ENCODE data around the gene SPRY2.
A peak's percentile ranks its signal among the peaks of the same experiment; 100 is the strongest.
"Not testable (repeated sequence)": the region's sequence is repeated elsewhere in the genome, so short reads cannot be mapped to it uniquely, and the experiment has no call there.

SPRY2 gene

DNA sequence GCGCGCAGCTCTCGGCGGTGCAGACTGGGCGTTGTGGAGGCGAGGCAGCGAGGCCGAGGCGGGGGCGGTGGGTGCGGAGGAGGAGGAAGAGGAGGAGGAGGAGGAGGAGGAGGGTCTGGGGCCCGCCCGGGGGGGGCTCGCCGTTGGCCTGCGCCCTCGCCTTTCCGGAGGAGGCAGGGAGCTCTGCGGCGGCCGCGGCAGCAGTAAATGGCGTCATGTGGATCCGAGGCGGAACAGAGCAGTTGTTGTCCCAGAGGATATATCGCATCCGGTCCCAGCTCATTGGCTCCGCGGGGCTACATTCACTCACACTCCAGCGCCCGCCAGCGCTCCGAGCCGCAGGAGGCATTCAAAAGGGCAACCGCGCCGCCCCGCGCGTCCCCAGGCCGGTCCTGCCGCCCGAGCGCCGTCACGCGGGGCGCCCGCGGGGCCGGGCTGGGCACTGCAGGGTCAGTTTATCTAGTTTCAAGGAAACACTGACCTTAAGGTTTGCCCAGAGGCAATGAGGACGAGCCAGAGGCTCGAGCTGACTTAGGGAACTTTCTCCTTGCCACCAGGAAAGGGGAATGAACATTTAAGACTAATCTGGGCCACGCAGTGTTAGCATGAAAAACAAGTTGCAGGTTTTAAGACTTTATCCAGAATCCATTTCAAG is at the start of gene SPRY2:
TSS of gene SPRY2 (minus strand) at position 26 of the 655 bp plus-strand sequence. CDS start 3,421 bp downstream, outside the sequence.
- DNase-seq, result peak; percentile 60

GRCh38 chr13:80390338-80390737 is 49.4 kb upstream of the SPRY2 start:
- no peak for DNase-seq

DNA sequence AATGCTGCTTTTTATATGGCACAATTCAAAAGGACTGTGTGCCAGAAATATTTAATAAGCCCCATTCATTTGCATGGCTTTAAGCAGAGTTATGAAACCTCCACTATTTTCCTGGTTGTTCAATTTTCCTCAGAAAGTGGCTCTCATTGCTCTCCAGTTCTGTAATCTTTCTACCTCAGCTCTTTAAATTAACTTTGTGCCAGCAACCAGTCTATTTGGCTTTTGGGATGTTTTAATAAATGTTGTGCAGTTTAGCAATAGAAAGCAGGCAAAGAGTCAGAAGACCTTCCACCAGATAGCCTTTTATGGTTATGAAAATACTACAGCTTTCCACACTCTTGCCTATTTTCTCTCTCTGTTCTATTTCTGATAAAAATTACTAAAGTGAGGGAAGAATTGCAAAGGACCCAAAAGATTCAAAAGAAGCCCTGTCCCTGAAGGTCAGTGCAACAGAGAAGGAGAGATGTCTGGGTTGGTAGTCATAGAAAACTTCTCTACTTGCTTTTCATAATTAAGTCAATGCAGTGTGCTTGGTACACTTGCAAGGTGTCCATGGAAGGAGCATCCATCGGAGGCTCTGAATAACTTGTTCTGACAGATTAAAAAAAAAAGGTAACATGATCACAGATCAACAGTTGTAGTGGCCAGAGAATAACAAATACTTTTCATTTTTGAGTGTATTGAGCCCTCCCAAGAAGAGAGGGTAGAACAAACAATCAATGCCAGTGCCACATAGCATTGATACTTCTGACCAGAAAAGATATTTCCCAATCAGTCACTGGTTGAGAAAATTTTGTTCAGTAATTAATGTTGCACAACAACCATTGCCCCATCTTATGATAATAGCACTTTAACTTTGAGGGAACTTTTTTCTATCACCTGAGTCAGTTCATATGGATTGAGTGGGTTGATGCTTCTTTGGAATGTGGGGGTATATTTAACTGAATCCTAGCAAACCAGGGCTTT is 48.4 kb upstream of the SPRY2 start:
- no peak for DNase-seq

GRCh38 chr13:80388506-80388905 is 47.6 kb upstream of the SPRY2 start:
- DNase-seq, result no peak

DNA sequence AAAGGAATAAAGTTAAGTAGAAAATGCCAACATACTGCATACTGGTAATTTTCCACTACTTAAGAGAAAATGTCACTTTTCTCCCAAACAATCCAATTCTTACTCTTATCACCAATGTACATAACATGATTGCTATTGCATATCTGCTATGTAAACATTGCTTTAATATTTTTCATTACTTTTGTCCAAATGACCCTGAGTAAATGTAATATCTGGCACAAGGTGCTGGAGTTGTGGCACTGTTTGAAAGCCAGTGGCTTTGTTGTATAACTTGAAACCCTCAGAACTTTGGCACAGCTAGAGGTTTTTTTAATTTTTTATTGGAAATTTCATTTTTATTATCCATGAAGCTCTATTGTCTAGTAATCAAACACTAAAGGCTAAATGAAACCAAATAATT is 45.7 kb upstream of the SPRY2 start:
- no peak for DNase-seq

DNA sequence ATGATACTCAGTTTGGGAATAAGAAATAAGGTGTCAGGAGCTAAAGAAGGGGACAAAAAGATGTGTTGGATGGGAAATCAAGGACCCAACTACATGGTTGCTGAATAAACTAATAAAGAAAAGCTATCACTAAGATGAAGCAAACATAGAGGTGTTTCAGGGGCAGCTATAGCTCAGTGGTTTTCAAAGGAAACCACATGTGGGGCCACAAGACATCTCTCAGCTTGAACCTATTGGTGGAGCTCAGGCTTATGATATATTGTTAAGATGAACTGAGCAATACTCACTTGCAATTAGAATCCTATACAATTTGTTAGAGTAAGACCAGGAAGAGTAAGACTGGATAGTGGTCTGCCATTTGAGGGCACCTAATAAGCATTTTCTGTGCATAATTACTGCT is 45.1 kb upstream of the SPRY2 start:
- DNase-seq, result no peak

DNA sequence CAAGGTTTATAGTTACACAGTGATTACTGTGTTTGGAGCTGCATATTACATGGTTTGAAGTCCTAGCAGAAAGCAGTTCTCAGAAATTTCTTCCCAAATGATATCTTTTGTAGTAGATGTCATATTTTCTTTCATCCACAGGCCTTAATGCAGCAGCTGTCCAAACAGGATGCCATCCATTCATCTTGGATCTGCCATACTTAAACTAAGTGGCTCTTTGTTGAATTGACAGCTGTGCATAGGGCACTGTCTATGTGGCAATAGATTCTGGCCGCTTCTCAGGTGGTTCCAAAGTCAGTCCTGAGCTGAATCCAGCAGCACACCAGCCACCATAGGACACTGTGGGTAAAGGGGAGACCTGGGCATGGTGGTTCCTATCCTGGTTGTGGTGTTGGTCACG is 41.6 kb upstream of the SPRY2 start:
- no peak for DNase-seq

- no peak for DNase-seq
Measured at GRCh38 chr13:80379245-80379644, 38.3 kb upstream of the SPRY2 start.

GRCh38 chr13:80376554-80376953 is 35.6 kb upstream of the SPRY2 start:
- DNase-seq, result no peak

- DNase-seq, result no peak
Measured at GRCh38 chr13:80374901-80375300, 34.0 kb upstream of the SPRY2 start.

DNA sequence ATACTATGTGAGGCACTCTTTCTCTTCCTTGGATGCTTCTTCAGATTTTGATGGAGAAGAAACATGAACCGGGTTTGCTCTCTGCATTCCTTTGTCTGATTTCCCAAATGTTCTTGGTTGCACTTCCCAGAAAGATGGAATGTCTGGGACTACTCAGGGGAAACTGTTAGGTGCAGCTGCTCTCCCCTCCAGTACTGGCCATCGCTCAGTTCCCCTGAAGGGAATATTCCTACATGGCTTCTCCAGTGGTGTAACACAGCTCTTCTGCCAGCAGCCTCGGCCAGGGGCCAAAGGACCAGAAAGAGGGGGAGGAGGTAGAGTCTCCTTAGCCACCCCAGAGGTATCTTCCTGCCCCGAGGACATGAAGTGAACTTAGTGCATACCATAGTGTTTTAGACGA is 33.5 kb upstream of the SPRY2 start:
- no peak for DNase-seq

DNA sequence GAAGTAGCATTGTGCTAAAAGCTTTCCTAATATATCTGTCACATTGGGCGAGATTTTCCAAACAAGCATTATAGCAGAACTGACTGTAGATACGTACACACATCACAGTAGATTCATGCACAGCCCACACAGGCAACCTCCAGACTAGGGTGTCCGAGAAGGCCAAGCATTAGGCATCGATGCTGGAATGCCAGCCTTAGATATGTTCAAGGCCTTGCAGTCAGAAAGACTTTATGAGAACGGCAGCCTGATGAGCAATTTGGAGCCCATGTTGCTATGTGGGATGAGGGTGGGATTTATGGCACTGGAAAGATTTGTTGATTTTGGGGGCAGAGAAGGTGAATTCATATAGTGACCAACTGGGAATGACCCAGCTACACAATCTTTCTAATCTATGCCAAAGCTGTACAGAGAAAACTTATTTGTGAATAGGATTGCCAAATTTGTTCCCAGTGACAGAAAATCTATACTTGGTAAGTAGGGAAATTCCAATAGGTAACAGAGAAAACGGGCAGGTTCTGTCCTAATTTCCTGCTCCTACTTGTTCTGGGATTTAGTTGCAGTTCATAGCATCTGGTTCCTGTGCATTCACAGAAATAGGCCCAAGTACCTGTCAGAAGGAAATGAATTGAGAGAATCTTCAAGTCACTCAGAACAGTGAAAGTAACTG is 31.0 kb upstream of the SPRY2 start:
- DNase-seq, result no peak

- DNase-seq, result no peak
Measured at GRCh38 chr13:80367473-80367872, 26.5 kb upstream of the SPRY2 start.

GRCh38 chr13:80363890-80364503 is 23.1 kb upstream of the SPRY2 start:
- DNase-seq, result peak; percentile 20

DNA sequence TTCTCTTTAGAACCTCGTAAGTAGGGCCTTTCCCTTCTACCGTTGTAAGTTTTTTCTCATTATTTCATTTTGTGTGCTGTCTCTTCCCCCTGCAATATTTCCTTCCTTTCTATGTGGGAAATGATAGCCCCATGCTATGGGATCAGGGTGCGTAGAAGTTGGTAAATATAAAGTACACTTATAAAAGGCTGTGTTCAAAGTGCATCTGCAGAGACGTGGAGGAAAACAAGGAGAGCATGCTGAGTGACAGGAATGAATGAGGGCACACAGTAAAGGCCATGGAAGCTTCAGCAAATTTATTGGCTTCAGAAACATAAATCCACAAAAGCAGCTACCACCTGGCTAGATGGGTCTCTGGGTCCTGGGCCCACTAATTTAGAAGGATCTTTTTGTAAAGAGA is 21.6 kb upstream of the SPRY2 start:
- DNase-seq, result no peak

DNA sequence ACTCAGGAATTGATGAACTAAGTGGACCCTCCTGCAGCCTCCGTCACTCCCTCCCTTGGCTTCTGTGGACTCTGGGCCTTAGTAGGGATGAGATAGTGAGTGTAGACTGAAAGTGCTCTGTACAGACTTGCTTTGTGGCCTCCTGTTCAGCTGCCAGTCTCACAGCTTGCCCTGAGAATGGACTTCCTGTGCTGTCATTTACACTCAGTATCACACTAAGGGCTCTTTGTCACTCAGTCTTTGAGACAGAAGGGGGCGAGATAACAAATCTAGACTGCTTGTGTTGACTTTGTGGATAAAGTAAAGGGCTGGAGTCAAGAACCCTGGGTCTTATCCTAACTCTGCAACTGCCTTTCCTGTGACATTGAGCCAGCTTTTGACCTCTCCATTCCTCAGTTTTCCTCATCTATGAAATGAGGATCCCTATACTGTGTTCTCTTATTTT is 21.0 kb upstream of the SPRY2 start:
- DNase-seq, result no peak

GRCh38 chr13:80361298-80361697 is 20.4 kb upstream of the SPRY2 start:
- DNase-seq, result no peak

GRCh38 chr13:80360453-80360800 is 19.5 kb upstream of the SPRY2 start:
- no peak for DNase-seq

DNA sequence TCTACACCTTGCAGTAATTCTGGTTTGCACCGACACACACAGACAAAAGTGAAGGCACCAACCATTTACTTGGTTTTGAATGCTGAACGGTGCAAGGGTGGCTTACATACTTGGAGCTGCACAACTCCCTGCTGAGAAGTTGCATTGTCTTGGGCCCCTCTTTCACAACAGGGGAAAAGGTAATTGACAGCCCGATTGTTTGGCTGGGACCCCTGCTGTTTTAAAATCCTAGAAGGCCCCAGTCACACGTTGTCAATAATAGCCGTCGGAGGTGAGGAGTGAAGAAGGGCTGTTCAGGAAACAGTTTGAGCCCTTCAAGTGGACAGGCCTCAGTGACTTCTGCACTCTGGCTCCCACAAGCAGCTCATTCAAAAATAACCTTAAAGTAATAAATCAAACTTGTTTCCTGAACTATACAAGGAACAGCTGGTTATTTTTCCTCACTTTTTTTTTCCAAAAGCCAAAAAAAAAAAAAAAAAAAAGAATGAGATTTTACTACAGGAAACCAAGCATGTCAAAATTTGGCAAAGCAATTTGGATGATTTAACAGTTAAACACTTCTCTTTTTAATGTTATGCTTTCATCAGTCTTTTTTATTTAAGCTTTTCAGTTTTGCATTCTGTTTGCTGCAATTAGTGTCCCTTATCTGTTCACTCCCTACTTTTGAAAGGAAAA is 19.0 kb upstream of the SPRY2 start:
- DNase-seq, result no peak

GRCh38 chr13:80359414-80359777 is 18.5 kb upstream of the SPRY2 start:
- DNase-seq, result no peak

GRCh38 chr13:80355496-80356094 is 14.7 kb upstream of the SPRY2 start:
- not testable (repeated sequence) for DNase-seq

DNA sequence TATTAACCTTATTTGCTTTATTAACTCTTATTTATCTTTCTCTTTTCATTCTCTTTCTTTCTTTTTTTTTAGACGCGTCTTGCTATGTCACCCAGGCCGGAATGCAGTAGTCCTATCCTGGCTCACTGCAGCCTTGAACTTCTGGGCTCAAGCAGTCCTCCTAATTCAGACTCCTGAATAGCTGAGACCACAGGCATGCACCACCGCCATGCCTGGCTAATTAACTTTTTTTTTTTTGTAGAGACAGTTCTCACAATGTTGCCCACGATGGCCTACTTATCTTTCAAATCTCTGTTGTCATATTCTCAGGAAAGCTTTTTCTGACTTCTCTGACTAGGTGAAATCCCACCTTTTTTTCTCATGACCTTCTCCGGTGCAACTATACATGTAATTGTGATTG is 7.8 kb upstream of the SPRY2 start:
- DNase-seq, result no peak
